Measurements from ENCODE around the gene MANSC1. TPM values are rescaled to one million over a fixed set of nuclear protein-coding genes. Genes with fewer than 3 reads are reported as not detected.

MANSC1 gene
- polyA plus RNA-seq, 1 donor (not counting 4 experiments of a cell fraction or from before 2014, with no cell fraction given), result 1.6 TPM

GRCh38 chr12:12350868-12351463, 924 bp upstream of the MANSC1 start:
- Histone ChIP-seq H3K9me1 (ENCODE audit: control insufficient read depth, extremely low read depth, insufficient read depth, low read length) (no peaks in the 10 kb centered on the region), H3K27me3 (ENCODE audit: control insufficient read depth, extremely low read depth, insufficient read depth, low read length) (no peaks in the 10 kb centered on the region), H4K20me1 (ENCODE audit: control insufficient read depth, extremely low read depth, insufficient read depth, low read length) (no peaks in the 10 kb centered on the region), H3K4me1 (ENCODE audit: control insufficient read depth, extremely low read depth, insufficient read depth, low read length) (peaks cover 23% of the 10 kb centered on the region), H2AFZ (ENCODE audit: control insufficient read depth, low read length) (peak overlapping the region; percentile 24), H3K79me2 (ENCODE audit: control insufficient read depth, insufficient read depth, low read length) (no peaks in the 10 kb centered on the region), H3K9ac (ENCODE audit: control insufficient read depth, extremely low read depth, insufficient read depth, low read length) (peak overlapping the region; percentile 66), H3K36me3 (ENCODE audit: control insufficient read depth in 2 of 2, extremely low read depth in 1 of 2, insufficient read depth in 2 of 2, low read length in 2 of 2) (no peaks in the 10 kb centered on the region), H3K9me3 (ENCODE audit: control insufficient read depth, low read depth, low read length) (no peaks in the 10 kb centered on the region), H3K4me3 (ENCODE audit: control insufficient read depth in 2 of 3, extremely low read depth in 1 of 3, insufficient read depth in 2 of 3, low read depth in 1 of 3, low read length in 3 of 3) (no peak overlapping the region), H3K27ac (ENCODE audit: control insufficient read depth, insufficient read depth, low read length) (peak overlapping the region; percentile 48), H3K4me2 (ENCODE audit: control insufficient read depth, extremely low read depth, insufficient read depth, low read depth, low read length) (peak overlapping the region; percentile 82)
- FAIRE-seq, result peak; percentile 91
- DNase-seq (ENCODE audit: low read depth, low spot score), result peak; percentile 35
- TF ChIP-seq CTCF (optimal IDR thresholded peaks at IDR 0.05 in 1 of 3, IDR thresholded peaks at IDR 0.05 in 1 of 3, conservative IDR thresholded peaks at IDR 0.05 in 1 of 3; ENCODE audit: extremely low read depth in 1 of 3, insufficient read depth in 2 of 3, low read length in 3 of 3), result no peak
- TF ChIP-seq EZH2 (IDR thresholded peaks at IDR 0.05; ENCODE audit: low read length), result no peak
- dilution Hi-C loops (cut with MboI; ENCODE audit: extremely low pct_ligation_motif_present, low sequenced_read_pairs), result no loop called here

GRCh38 chr12:12338527-12339168, 11.4 kb downstream of the MANSC1 start:
- H2AFZ ChIP-seq (ENCODE audit: control insufficient read depth, low read length), result peak overlapping the region; percentile 39
- TF ChIP-seq CTCF (optimal IDR thresholded peaks at IDR 0.05 in 1 of 3, IDR thresholded peaks at IDR 0.05 in 1 of 3, conservative IDR thresholded peaks at IDR 0.05 in 1 of 3; ENCODE audit: extremely low read depth in 1 of 3, insufficient read depth in 2 of 3, low read length in 3 of 3) (no peak), EZH2 (IDR thresholded peaks at IDR 0.05; ENCODE audit: low read length) (no peak)
- no peaks in the 10 kb centered on the region for H3K36me3 ChIP-seq (ENCODE audit: control insufficient read depth in 2 of 2, extremely low read depth in 1 of 2, insufficient read depth in 2 of 2, low read length in 2 of 2)
- H4K20me1 ChIP-seq (ENCODE audit: control insufficient read depth, extremely low read depth, insufficient read depth, low read length), result no peaks in the 10 kb centered on the region
- no peaks in the 10 kb centered on the region for H3K27me3 ChIP-seq (ENCODE audit: control insufficient read depth, extremely low read depth, insufficient read depth, low read length)
- H3K9me3 ChIP-seq (ENCODE audit: control insufficient read depth, low read depth, low read length), result no peaks in the 10 kb centered on the region
- H3K9me1 ChIP-seq (ENCODE audit: control insufficient read depth, extremely low read depth, insufficient read depth, low read length), result no peaks in the 10 kb centered on the region
- no peak overlapping the region for H3K27ac ChIP-seq (ENCODE audit: control insufficient read depth, insufficient read depth, low read length)
- H3K9ac ChIP-seq (ENCODE audit: control insufficient read depth, extremely low read depth, insufficient read depth, low read length), result no peak overlapping the region
- no peaks in the 10 kb centered on the region for H3K79me2 ChIP-seq (ENCODE audit: control insufficient read depth, insufficient read depth, low read length)
- peak overlapping the region in 1 of 3 experiments; percentile 13 for H3K4me3 ChIP-seq (ENCODE audit: control insufficient read depth in 2 of 3, extremely low read depth in 1 of 3, insufficient read depth in 2 of 3, low read depth in 1 of 3, low read length in 3 of 3)
- FAIRE-seq, result peak; percentile 52
- H3K4me2 ChIP-seq (ENCODE audit: control insufficient read depth, extremely low read depth, insufficient read depth, low read depth, low read length), result peak overlapping the region; percentile 39
- no peak for DNase-seq (ENCODE audit: low read depth, low spot score)
- dilution Hi-C loops (cut with MboI; ENCODE audit: extremely low pct_ligation_motif_present, low sequenced_read_pairs), result loop anchor here (25.0 kb wide), 1 partner anchor 251 kb away; no protein-coding TSS in a partner anchor
- peaks cover 11% of the 10 kb centered on the region for H3K4me1 ChIP-seq (ENCODE audit: control insufficient read depth, extremely low read depth, insufficient read depth, low read length)
